ENCODE measurements around the gene FLT4.
A peak's percentile ranks its signal among the peaks of the same experiment; 100 is the strongest.

Gene FLT4

GRCh38 chr5:180605554-180606214 is 43.7 kb downstream of the FLT4 start:
- peak; percentile 59 for DNase-seq (ENCODE audit: low read depth)

DNA sequence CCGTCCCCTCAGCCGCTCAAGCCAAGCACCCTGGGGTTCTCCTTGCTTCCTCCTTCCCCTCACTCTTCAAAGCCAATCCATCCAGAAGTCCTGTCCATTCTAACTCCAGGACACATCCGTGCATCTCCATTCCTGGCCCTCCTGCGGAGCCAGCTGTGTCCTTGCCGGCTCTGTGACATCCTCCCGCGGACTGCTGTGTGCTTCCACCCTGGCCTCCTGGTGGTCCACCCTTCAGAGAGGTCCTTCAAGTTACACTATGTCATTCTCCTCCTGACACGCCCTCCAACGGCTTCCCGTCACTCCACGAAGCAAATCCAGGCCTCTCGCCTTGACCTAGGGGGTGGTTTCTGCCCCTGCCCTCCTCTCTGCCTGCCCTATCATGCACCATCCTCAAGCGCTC is 45.1 kb downstream of the FLT4 start:
- DNase-seq (ENCODE audit: low read depth) = no peak

DNA sequence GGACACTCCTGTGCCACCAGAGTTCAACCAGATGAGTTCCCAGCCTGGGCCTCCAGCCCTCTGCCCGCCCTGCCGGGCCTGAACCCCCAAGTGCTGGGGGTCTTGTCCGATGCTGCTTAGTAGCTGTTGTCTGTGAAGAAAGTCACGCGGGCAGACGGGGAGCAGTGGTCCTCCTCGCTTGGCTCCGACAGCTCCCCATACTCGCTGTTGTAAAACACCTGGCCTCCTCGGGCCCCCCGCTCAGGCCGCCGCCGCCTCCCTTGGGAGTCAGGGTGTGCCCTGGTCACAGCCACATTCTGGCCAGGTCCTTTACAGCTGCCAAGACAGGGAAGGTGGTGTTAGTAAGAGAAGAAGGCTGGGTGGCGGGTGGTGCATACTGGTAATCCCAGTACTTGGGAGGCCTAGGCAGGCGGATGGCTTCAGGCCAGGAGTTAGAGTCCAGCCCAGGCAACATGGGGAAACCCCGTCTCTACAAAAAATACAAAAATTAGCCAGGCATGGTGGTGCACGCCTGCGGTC is 46.3 kb downstream of the FLT4 start:
- no peak for DNase-seq (ENCODE audit: low read depth)

- no peak for DNase-seq (ENCODE audit: low read depth)
Observed at GRCh38 chr5:180602481-180603075, 46.8 kb downstream of the FLT4 start.

DNA sequence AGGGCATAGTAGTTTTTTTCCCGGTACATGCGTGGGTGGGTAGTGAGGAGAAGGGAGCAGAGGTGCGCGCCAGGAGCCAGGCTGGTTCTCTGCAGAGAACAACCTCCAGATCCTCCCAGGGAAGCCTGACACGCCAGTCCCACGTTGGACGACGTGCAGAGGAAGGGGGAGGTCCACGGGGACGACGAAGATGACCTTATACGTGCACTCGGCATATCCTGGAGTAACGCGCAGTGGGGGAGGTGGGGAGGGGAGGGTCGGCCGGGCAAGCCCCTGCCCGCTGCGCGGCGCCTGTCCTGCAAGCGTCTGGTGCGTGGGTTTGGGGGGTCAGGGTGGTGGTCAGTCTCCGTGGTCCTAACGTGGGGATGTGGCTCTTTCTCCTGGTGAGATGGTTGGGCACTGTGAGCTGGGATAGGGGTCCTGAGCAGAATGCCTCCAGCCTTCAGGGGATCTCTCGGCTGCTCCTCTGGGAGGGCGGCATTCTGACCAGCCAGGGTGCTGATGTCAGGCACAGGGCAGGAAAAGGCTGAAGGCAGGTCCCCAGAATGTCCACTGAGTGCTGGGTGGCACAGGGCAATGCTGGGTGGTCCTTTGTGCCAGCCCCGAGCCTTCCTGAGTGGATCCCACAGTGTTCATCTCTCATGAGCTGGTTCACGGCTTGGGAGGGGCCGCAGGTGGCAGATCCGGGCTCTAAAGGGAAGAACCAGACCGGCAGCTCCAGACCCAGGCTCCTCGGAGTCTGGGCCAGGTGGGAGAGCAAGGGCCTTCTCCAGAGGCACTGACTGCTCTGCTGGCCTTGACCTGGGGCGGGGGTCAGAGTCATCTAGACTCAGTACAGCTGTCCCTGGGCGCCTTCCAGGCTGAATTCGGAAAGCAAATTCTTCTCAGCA is 47.6 kb downstream of the FLT4 start:
- DNase-seq (ENCODE audit: low read depth) = no peak

GRCh38 chr5:180600554-180601041 is 48.8 kb downstream of the FLT4 start:
- no peak for DNase-seq (ENCODE audit: low read depth)

DNA sequence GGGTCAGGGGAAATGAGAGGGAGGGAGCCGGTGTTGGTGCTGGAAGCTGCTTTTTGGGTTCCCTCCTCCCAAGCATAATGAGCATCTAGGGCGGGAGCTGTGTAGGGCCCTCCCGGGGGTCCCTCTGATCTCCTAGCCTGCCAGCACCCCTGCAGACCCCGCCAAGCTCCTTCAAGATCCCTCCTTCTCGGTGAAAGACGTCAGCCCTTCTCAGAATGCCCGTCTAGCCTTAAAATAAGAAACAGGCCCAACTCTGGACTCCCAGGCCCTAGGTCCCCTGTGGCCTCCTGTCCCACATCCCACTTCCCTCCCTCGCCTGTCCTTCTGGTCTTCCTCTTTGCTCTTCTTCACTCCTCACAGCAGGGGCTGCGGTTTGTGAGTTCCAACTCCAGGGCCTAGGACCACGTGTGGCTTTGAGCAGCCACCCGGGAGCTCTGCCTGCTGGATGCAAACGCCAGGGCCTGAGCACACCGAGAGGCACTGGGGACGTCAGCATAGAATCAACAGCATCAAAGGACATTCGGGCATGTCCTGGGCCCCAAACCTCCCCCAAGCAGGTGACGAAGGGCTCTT is 49.3 kb downstream of the FLT4 start:
- no peak for DNase-seq (ENCODE audit: low read depth)

DNA sequence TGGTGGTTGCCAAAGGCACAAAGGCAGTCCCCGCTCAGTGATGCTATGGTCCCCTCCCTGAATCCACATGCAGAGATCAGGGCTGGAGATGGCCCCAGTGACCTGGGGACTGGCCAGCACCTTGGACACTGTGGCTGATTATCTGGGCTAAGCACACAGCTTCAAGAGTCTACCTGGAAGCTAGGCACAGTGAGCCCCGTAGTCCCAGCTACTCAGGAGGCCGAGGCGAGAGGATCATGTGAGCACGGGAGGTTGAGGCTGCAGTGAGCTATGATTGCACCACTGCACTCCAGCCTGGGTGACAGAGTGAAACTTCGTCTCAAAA is 49.8 kb downstream of the FLT4 start:
- no peak for DNase-seq (ENCODE audit: low read depth)

- no peak for DNase-seq (ENCODE audit: low read depth)
Observed at GRCh38 chr5:180598797-180599589, 50.4 kb downstream of the FLT4 start.

- DNase-seq (ENCODE audit: low read depth) = no peak
Observed at GRCh38 chr5:180598316-180598701, 51.1 kb downstream of the FLT4 start.

DNA sequence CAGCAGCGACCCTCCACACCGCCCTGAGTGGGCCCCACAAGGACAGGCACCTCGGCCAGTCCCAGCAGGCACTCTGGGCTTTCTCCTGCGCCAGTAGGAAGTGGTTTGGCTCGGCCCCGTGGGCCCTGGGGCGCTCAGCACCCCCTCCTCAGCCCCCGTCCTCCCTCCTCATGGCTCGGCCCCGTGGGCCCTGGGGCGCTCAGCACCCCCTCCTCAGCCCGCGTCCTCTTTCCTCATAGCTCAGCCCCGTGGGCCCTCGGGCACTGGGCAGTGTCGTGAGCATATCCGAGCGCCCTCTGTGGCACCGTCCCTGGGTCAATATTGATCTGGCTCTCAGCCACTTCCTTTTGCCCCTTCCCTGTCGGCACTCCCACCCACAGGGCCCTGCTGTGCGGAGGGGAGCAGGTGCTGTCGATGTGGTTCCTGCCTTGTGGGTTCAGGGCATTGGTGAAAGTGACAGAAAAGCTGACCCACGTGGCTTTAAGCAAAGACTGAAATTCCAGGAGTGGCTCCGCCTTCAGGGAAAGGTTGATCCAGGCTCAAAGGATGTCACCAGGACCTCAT is 52.6 kb downstream of the FLT4 start:
- DNase-seq (ENCODE audit: low read depth) = no peak

DNA sequence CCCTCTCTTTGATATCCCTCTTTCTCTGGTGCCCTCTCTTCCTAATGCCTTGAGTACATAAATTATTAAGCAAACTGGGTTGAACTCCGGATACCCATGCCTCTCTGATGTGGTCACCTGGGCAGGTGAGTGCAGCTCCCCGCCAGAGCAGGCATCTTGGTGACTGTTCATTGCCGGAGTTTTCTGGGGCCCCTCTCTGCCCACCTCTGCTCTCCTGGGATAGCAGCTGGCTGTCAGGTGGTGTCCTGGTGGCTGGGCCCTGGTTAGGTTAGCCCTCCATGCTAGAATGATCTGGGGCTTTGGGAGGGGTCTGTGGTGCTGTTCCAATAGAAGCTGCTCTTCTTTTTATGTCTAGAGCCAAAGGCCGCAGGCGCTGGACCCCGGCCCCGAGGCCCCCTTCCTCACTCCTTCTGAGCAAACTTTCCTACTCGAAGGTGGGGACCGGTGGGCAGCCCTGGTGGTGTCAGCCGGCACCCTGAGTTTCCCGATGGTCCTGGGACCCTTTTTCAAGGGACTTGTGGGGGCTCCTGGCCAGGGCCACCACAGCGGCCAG is 53.2 kb downstream of the FLT4 start:
- DNase-seq (ENCODE audit: low read depth) = no peak

GRCh38 chr5:180595381-180596114 is 53.9 kb downstream of the FLT4 start:
- DNase-seq (ENCODE audit: low read depth) = no peak

DNA sequence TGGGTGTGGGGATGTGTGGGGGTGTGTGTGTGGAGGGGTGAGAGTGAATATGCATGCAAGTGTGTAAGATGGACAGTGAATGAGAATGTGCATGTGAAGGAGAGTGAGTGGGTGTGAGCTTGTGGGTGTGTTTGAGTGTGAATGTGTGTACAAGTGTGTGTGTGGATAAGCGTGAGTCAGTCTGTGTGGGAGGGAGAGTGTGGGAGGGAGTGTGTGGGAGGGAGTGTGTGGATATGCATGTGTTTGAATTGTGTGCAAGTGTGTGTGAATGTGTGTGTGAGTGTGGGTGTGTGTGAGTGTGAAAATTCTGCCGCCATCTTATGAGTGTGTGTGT is 54.4 kb downstream of the FLT4 start:
- no peak for DNase-seq (ENCODE audit: low read depth)

GRCh38 chr5:180594311-180595045 is 54.9 kb downstream of the FLT4 start:
- no peak for DNase-seq (ENCODE audit: low read depth)

GRCh38 chr5:180593446-180594206 is 55.8 kb downstream of the FLT4 start:
- no peak for DNase-seq (ENCODE audit: low read depth)

DNA sequence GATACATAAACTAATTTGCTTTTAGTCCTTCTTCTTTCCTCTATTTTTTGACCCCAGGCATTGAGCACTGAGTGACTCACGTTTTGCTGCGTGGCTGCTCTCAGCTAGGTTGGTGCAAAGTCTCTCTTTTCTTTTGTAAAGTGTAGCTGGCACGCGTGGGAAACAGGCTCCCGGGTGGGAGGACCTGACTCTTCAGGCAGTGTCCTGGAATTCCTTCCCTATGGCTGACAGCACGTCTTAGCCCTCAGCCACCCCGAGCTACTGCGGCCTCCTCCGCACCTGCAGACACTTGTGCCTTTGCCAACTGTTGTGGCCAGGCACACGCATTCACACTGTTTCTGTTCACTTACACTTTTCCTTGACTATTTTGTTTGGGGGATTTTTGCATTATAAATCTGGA is 57.2 kb downstream of the FLT4 start:
- DNase-seq (ENCODE audit: low read depth) = no peak

DNA sequence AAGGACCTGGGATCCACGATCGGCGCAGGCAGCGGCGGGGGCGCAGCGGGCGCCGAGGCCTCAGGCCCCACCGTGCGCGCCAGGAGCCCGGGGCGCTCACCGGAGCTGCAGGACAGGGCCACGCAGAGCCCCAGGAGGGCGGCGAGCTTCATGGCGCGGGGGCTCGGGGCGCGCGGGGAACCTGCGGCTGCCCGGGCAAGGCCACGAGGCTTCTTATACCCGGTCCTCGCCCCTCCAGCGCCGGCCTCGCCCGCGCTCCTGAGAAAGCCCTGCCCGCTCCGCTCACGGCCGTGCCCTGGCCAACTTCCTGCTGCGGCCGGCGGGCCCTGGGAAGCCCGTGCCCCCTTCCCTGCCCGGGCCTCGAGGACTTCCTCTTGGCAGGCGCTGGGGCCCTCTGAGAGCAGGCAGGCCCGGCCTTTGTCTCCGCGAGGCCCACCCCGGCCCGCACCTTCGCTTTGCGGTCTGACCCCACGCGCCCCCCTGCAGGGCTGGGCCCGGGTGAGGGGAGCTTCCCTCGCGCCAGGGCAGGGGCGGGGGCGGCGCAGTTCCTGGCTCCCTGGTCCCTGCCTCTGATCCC is 58.0 kb downstream of the FLT4 start, which contains the start of gene SCGB3A1:
Gene SCGB3A1, minus strand, starts transcription at position 189 of the 577 bp plus-strand sequence. Its CDS starts 37 bp downstream, at position 152.
- no peak for DNase-seq (ENCODE audit: low read depth)

Data from activated T-cell treated with anti-CD3 and anti-CD28 coated beads for 48 hours (primary cell).